Mucosa of descending colon (tissue), 3 donors: ENCODE results near the gene CDK12. TPM values are rescaled to one million over a fixed set of nuclear protein-coding genes. Genes with fewer than 3 reads are reported as not detected.
"Not testable (repeated sequence)": the region's sequence is repeated elsewhere in the genome, so short reads cannot be mapped to it uniquely, and the experiment has no call there.

Source experiments
- ATAC-seq: fragments of 200-7000 bp; cut with Tn5 transposase; one replicate; pipeline ENCODE4 v1.9.1; 2020; ENCODE audit warnings: mild to moderate bottlenecking, moderate library complexity
- DNase-seq, 3 donors: peaks; one replicate each; pipeline ENCODE4 v3.0.0-alpha.2; 2020
- H3K36me3 ChIP-seq: fragments of 200-600 bp; one replicate; pipeline ENCODE4 v1.8.0; 2021; ENCODE audit warnings: low read depth, mild to moderate bottlenecking
- H3K4me1 ChIP-seq: fragments of 200-600 bp; one replicate; pipeline ENCODE4 v1.8.0; 2021; ENCODE audit warnings: low read depth, mild to moderate bottlenecking
- H3K4me3 ChIP-seq: fragments of 200-600 bp; one replicate; pipeline ENCODE4 v1.8.0; 2021; ENCODE audit warnings: mild to moderate bottlenecking
- H3K9me3 ChIP-seq: fragments of 200-600 bp; one replicate; pipeline ENCODE4 v1.8.0; 2021; ENCODE audit warnings: mild to moderate bottlenecking
- CTCF ChIP-seq: fragments of 200-600 bp; IDR thresholded peaks from one replicate; pipeline ENCODE4 v1.8.0; 2022; ENCODE audit warnings: antibody characterized with exemption, mild to moderate bottlenecking
- intact Hi-C, 2 donors: fragments of 100-400 bp; cut with DNase I in 1 of 2; cut with micrococcal nuclease in 1 of 2; formaldehyde crosslinking; loops; one replicate each; pipeline versions ENCODE4 v1.11.0 to v1.11.1; 2022; cut with DNase I, micrococcal nuclease
- total RNA-seq, 3 donors: library from RNA; stranded (reverse); fragmentation: NEBNext Ultra II Directional in 2 of 3; extraction: Animal tissue kit (Norgen Biotek cat#: 25700) in 2 of 3; gene quantifications; one replicate each; pipeline versions ENCODE4 v1.2.1 to v1.2.4, GENCODE V29; 2021 to 2023
- donor health status: DM: no; HTN: no; CAD: no; lungs with moderate emphysema.
- donor health status: DM: no; HTN: no; CAD: no.
- donor health status: DM: no; HTN: yes; CAD: no.

Gene CDK12
- total RNA-seq, 3 donors from 2014 or later, result 49.3 to 59.7 (median 58.4) TPM

- no peaks in the 10 kb centered on the region for H3K4me1 ChIP-seq
- no peaks in the 10 kb centered on the region for H3K36me3 ChIP-seq
- H3K4me3 ChIP-seq, result no peak overlapping the region
- ATAC-seq (no peak), DNase-seq (no peak)
- TF ChIP-seq CTCF, result no peak
- no peaks in the 10 kb centered on the region for H3K9me3 ChIP-seq
- intact Hi-C loops, result no loop called here
These were observed 12.0 kb downstream of the CDK12 start for GRCh38 chr17:39473310-39473709.

GRCh38 chr17:39479631-39480030 is 18.3 kb downstream of the CDK12 start:
- H3K4me3 ChIP-seq, H3K4me1 ChIP-seq, intact Hi-C loops, H3K36me3 ChIP-seq, ATAC-seq, H3K9me3 ChIP-seq, DNase-seq: not testable (repeated sequence)

- TF ChIP-seq CTCF, result no peak
- no peak for DNase-seq
- ATAC-seq, result no peak
- Histone ChIP-seq H3K36me3 (no peaks in the 10 kb centered on the region), H3K4me3 (no peak overlapping the region), H3K4me1 (no peaks in the 10 kb centered on the region), H3K9me3 (no peaks in the 10 kb centered on the region)
- intact Hi-C loops, result no loop called here
These were observed 22.2 kb downstream of the CDK12 start for GRCh38 chr17:39483506-39483905.

GRCh38 chr17:39484178-39484577 is 22.9 kb downstream of the CDK12 start:
- DNase-seq, result no peak
- intact Hi-C loops, result no loop called here

GRCh38 chr17:39485555-39485954 is 24.3 kb downstream of the CDK12 start:
- DNase-seq (no peak), ATAC-seq (no peak)
- H3K36me3 ChIP-seq, result peaks cover 4% of the 10 kb centered on the region
- TF ChIP-seq CTCF, result no peak
- no peak overlapping the region for H3K4me3 ChIP-seq
- no peaks in the 10 kb centered on the region for H3K4me1 ChIP-seq
- no peaks in the 10 kb centered on the region for H3K9me3 ChIP-seq
- intact Hi-C loops, result no loop called here

More at GRCh38 chr17:39484178-39484577, 22.9 kb downstream of the CDK12 start:
- H3K9me3 ChIP-seq, result no peaks in the 10 kb centered on the region
- H3K4me1 ChIP-seq, result no peaks in the 10 kb centered on the region
- no peak for TF ChIP-seq CTCF
- H3K4me3 ChIP-seq, result no peak overlapping the region
- no peaks in the 10 kb centered on the region for H3K36me3 ChIP-seq
- no peak for ATAC-seq

- Histone ChIP-seq H3K4me1 (no peaks in the 10 kb centered on the region), H3K4me3 (no peak overlapping the region), H3K9me3 (no peaks in the 10 kb centered on the region), H3K36me3 (peaks cover 6% of the 10 kb centered on the region)
- TF ChIP-seq CTCF, result no peak
- intact Hi-C loops, result no loop called here
- DNase-seq, result no peak
- no peak for ATAC-seq
These were observed 25.0 kb downstream of the CDK12 start for GRCh38 chr17:39486242-39486641.

GRCh38 chr17:39487490-39487889 is 26.2 kb downstream of the CDK12 start:
- ATAC-seq, intact Hi-C loops, H3K4me1 ChIP-seq, H3K9me3 ChIP-seq, H3K4me3 ChIP-seq, DNase-seq, H3K36me3 ChIP-seq: not testable (repeated sequence)
